ENCODE results near the gene CNTNAP2.
"Not testable (repeated sequence)": the region's sequence is repeated elsewhere in the genome, so short reads cannot be mapped to it uniquely, and the experiment has no call there.

Gene CNTNAP2

GRCh38 chr7:146876411-146876810 is 759.8 kb downstream of the CNTNAP2 start:
- DNase-seq (ENCODE audit: low read depth in 2 of 2): no peak

GRCh38 chr7:146878901-146879300 is 762.3 kb downstream of the CNTNAP2 start:
- no peak for DNase-seq (ENCODE audit: low read depth in 2 of 2)

GRCh38 chr7:146885231-146885630 is 768.6 kb downstream of the CNTNAP2 start:
- DNase-seq (ENCODE audit: low read depth in 2 of 2): no peak

GRCh38 chr7:146889806-146890555 is 773.4 kb downstream of the CNTNAP2 start:
- no peak for DNase-seq (ENCODE audit: low read depth in 2 of 2)

DNA sequence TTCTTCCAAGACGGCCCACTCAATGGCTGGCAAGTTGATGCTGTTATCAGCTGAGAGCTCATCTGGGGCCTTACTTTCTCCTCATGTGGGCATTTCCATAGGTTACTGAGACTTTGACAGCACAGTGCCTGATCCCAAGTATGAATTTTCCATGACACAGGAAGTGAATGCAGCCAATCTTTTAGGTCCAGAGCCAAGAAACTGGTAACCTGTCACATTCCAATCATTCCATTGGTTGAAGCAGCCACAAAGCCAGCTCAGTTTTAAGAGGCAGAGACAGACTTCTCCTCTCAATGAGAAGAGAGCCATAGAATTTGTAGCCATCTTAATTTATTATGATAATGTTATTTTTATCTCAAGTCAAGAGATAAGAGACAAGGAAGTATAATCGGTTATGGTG is 775.5 kb downstream of the CNTNAP2 start:
- DNase-seq (ENCODE audit: low read depth in 2 of 2): no peak

GRCh38 chr7:146894927-146895326 is 778.3 kb downstream of the CNTNAP2 start:
- no peak for DNase-seq (ENCODE audit: low read depth in 2 of 2)

DNA sequence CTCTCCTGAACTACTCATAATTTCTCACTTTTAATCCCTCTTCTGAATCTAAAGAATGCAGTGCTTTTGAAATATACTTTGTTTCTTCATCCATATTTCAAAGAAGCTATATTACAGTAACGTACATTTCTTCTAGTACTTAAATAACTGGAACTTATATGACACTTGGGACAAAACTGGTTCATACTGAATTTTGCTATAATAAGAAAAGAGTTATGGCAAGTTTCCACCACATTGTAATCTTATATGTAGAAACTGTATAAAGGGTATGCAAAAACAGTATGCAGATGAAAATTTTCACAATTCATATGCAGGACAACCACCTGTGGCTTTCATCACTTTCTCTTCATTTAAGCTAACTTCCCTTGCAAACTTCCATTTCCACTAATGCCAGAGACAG is 785.7 kb downstream of the CNTNAP2 start:
- no peak for DNase-seq (ENCODE audit: low read depth in 2 of 2)

- DNase-seq (ENCODE audit: low read depth in 2 of 2): no peak
These were observed 786.1 kb downstream of the CNTNAP2 start for GRCh38 chr7:146902728-146903127.

DNA sequence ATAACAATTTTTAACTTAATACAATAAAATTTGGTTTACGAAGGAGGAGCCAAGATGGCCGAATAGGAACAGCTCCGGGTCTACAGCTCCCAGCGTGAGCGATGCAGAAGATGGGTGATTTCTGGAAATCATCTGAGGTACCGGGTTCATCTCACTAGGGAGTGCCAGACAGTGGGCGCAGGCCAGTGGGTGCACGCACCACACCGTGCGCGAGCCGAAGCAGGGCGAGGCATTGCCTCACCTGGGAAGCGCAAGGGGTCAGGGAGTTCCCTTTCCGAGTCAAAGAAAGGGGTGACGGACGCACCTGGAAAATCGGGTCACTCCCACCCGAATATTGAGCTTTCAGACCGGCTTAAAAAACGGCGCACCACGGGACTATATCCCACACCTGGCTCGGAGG is 789.1 kb downstream of the CNTNAP2 start:
- not testable (repeated sequence) for DNase-seq (ENCODE audit: low read depth in 2 of 2)

- no peak for DNase-seq (ENCODE audit: low read depth in 2 of 2)
These were observed 806.2 kb downstream of the CNTNAP2 start for GRCh38 chr7:146922782-146923181.

- DNase-seq (ENCODE audit: low read depth in 2 of 2): no peak
These were observed 810.2 kb downstream of the CNTNAP2 start for GRCh38 chr7:146926841-146927240.

- no peak for DNase-seq (ENCODE audit: low read depth in 2 of 2)
These were observed 821.2 kb downstream of the CNTNAP2 start for GRCh38 chr7:146937836-146938235.

- DNase-seq (ENCODE audit: low read depth in 2 of 2): no peak
These were observed 826.9 kb downstream of the CNTNAP2 start for GRCh38 chr7:146943483-146943882.

DNA sequence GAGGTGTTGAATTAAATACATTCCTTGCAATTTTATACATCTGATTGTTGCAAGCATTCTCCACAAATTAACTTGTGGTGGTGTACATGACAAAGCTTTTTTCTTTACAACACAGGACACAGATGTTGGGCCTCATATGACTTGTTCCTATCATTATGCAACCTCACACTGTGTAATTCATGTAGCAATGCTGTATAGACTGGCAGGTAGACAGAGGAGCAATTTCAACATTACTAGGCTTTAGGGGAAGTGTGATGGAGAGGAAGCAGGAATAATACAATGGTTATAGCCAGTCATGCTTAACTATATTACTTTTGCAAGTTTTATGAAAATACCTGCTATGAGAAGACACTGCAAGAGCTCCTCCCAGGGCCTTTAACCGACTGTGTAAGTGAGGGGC is 832.1 kb downstream of the CNTNAP2 start:
- DNase-seq (ENCODE audit: low read depth in 2 of 2): no peak

- DNase-seq (ENCODE audit: low read depth in 2 of 2): no peak
These were observed 839.7 kb downstream of the CNTNAP2 start for GRCh38 chr7:146956321-146956720.

DNA sequence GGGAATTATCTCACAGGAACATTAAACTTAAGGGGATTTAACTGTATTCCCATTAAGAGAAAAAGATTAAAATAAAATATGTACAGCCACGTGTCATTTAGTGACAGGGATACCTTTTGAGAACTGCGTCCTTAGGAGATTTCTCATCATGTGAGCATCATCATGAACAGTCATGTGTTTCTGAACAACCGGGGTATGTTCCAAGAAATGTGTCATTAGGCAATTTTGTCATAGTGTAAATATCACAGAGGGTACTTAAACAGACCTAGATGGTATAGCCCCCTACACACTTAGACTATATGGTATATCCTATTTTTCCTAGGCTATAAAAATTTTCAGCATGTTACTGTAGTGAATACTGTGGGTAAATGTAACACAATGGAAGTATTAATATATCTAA is 840.3 kb downstream of the CNTNAP2 start:
- no peak for DNase-seq (ENCODE audit: low read depth in 2 of 2)

DNA sequence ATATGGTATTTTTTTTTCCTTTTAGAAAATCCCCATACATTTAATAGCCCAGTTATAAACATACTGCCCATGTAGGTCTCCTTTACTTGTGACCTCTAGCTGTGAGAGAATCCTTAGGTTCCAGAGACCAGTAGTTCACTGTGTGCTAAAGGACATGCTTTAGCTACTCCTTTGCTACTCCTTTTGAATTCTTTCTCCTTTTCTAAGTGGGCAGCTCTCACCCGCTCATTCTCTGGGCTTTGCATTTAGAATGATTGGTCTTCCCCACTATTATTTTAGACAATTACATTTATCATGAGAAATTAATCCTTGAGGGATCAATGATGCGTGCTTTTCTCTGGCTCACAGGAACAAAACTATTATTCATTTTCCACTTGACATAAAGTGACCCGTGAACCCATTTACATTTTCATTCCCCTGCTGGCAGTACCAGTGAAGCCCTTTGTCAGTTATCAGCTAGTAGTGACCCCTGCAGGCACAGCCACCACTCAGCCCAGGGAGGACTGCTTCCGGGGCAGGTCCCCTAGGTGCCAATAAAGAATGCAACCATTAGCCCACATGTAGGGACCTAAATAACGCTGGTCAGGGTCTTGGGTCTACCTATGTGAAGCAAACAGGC is 844.3 kb downstream of the CNTNAP2 start:
- DNase-seq (ENCODE audit: low read depth in 2 of 2): no peak

DNA sequence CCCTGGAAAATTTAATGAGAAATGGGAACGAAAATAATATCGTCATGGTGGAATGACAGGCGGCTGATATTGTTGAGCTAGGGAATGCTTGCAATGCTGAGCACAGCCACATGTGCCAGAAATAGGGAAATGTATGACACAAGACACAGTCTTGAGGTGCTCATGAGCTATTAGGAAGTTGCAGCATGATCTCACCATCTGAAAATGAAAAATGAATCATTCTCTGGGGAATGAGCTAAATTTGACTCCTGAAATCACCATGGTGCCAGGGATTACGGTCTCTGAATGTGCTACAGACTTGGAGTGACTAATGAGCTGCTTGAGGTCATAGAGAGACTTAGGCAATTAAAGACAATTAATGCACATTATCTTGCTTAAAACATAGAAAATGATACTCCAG is 845.0 kb downstream of the CNTNAP2 start:
- no peak for DNase-seq (ENCODE audit: low read depth in 2 of 2)

GRCh38 chr7:146966274-146966673 is 849.7 kb downstream of the CNTNAP2 start:
- no peak for DNase-seq (ENCODE audit: low read depth in 2 of 2)

GRCh38 chr7:146982482-146982881 is 865.9 kb downstream of the CNTNAP2 start:
- DNase-seq (ENCODE audit: low read depth in 2 of 2): no peak

DNA sequence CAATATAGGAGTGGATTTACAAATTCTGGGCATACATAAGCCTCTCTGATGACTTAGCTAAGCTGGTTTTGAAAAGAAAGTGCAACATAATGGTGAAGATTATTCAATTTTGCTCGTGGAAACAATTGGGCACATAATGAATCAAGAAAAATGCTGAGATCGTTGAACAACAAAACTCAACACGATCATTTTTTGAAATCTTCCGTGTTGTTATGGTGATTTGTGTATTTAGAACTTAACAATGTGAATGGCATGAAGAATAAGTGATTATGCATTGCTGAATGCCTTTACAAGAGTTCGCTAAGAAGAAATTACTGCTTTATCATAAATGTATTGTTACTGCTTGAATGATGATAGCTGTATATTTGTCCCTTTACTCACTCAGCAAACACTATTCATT is 875.0 kb downstream of the CNTNAP2 start:
- DNase-seq (ENCODE audit: low read depth in 2 of 2): no peak

DNA sequence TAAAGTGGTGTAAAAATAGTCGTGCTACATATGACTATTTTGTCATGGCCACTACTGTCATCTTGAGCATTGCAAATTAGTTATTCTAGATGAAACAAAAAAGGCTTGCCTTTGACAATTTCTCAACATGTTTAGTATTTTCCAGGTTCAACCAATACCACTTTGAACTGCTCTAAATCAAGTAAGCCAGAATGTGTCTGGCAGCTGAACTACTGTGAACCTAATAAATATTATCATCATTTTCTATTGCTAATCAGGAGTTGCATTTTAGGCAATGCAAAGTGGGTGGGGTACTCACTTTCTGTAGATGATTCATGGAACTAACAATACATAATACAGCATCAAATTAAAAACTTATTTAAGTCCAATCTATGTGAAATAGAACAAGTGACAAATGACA is 877.2 kb downstream of the CNTNAP2 start:
- DNase-seq (ENCODE audit: low read depth in 2 of 2): no peak

- DNase-seq (ENCODE audit: low read depth in 2 of 2): no peak
These were observed 891.9 kb downstream of the CNTNAP2 start for GRCh38 chr7:147008530-147008929.

GRCh38 chr7:147012666-147013065 is 896.1 kb downstream of the CNTNAP2 start:
- DNase-seq (ENCODE audit: low read depth in 2 of 2): no peak
